AG04449 (cell line): Measurements from ENCODE around the gene NEU2.
A peak's percentile ranks its signal among the peaks of the same experiment; 100 is the strongest.

Experiments
- CTCF ChIA-PET: fragments of 350-600 bp; formaldehyde crosslinking; extraction: SDS; loops from one replicate; lab custom pipeline; 2021; ENCODE audit warnings: antibody characterized with exemption; lab: Yijun Ruan, JAX
- POLR2A ChIA-PET: fragments of 400-600, 350-600 bp; formaldehyde crosslinking; extraction: SDS; loops from one replicate; lab custom pipeline; 2020; ENCODE audit warnings: antibody characterized with exemption, inconsistent platforms; lab: Yijun Ruan, JAX
- DNase-seq: peaks from one replicate; pipeline ENCODE4 v3.0.0-alpha.2; 2010; ENCODE audit warnings: low read depth, low spot score
- H3K4me3 ChIP-seq: 2 replicates; pipeline ENCODE4 v1.5.1; 2011; ENCODE audit warnings: low read depth, mild to moderate bottlenecking, control low read depth, low read length
- TF ChIP-seq, protein P1 (sequence below): IDR thresholded peaks from one replicate; pipeline ENCODE4 v1.5.1; 2011; ENCODE audit warnings: mild to moderate bottlenecking, moderate library complexity, low read length, control low read depth, inconsistent platforms; ENCODE audit not compliant: insufficient read depth; ENCODE audit errors: missing control alignments

The NEU2 gene

DNA sequence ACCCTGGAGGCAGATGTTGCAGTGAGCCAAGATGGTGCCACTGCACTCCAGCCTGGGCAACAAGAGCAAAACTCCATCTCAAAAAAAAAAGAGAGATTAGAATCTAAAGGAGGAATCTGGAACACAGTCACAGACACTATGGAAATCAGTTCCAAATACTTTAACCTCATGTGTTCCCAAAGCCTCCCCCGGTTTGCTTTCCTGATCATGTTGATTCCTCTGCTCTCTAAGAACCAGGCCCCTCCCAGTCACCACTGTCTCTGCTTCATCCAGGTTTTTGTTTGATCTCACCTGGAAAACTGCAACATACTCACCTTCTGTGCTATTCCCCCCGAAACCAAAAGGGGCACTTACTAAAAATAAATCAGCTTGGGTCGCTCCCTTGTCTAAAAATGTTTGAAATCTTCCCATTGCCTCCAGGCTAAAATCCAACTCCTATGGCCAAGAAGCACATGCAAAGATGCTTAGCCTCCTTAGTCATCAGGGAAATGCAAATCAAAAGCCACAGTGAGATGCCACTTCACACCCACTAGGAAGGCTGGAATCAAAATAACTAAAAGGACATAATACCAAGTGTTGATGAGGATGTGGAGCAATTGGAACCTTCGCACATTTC lies 6.2 kb upstream of the NEU2 start:
- ChIA-PET CTCF (no interaction called here), POLR2A (no interaction called here)
- TF ChIP-seq, protein P1, sequence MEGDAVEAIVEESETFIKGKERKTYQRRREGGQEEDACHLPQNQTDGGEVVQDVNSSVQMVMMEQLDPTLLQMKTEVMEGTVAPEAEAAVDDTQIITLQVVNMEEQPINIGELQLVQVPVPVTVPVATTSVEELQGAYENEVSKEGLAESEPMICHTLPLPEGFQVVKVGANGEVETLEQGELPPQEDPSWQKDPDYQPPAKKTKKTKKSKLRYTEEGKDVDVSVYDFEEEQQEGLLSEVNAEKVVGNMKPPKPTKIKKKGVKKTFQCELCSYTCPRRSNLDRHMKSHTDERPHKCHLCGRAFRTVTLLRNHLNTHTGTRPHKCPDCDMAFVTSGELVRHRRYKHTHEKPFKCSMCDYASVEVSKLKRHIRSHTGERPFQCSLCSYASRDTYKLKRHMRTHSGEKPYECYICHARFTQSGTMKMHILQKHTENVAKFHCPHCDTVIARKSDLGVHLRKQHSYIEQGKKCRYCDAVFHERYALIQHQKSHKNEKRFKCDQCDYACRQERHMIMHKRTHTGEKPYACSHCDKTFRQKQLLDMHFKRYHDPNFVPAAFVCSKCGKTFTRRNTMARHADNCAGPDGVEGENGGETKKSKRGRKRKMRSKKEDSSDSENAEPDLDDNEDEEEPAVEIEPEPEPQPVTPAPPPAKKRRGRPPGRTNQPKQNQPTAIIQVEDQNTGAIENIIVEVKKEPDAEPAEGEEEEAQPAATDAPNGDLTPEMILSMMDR, result no peak
- no peak overlapping the region for H3K4me3 ChIP-seq
- peak; percentile 24 for DNase-seq

DNA sequence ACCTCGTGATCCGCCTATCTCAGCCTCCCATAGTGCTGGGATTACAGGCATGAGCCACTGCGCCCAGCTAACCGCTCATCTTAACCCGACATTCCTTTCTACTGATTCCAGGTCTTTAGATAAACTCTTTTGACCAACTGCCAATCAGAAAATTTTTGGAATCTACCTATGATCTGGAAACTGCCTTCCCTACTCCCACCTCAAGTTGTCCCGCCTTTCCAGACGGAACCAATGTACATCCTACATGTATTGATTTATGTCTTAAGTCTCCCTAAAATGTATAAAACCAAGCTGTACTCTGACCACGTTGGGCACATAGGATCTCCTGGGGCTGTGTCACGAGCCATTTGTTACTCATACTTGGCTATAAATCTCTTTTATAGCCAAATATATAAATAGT lies 3.2 kb upstream of the NEU2 start:
- DNase-seq, result no peak
- TF ChIP-seq, protein P1, result no peak
- ChIA-PET CTCF (interaction anchor here (0.7 to 7.8 kb wide), 12 partner anchors 10 to 220 kb away, joined by 3 to 52 read pairs (median 4); no protein-coding TSS in a partner anchor), POLR2A (no interaction called here)
- H3K4me3 ChIP-seq, result no peak overlapping the region

DNA sequence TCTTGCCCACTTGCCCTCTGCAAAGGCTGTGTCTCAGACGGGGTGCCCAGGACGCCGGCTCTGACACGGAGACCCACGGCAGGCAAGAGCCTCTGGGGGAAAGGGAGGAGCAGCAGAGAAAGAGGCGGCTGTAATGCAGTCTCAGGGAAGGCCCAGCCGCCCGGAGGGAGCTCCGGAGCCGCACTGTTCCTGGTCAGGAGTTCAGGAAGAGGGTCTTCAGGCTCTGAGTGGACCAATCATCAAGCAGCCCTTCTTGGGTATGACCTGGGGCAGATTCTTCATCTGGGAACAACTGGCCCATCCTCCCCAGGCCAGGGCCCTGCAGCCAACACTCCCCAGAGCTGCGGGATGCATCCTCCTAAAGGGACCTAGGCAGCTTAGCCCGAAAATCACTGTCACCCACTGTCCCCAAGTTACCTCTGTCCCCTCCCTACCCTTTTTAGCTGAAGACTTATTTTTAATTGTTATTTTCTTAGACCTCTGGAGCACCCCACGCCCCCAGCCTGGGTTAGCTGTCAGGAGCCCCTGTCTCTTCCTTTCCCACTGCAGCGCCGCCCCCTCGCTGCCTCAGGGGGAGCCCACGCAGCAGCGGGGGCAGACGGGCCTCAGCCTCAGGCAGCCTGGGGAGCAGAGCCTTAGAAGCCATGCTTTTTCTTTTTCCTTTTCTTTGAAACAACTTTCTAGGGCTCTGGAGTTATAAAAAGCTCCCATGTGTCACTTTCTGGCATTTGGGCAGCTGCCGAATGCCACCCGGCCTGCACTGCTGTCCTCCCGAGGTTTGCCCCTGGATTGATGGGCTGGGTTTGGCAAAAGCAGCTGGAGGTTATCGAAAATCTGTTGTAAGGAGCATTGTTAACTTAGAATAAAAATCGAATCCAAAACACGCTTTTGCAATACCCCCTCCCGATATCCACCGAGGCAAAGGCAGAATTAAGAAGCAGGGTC lies 644 bp upstream of the NEU2 start:
- CTCF ChIA-PET, result interaction anchor here (0.7 to 7.8 kb wide), 4 partner anchors 13 to 178 kb away, joined by 3 to 52 read pairs (median 4); no protein-coding TSS in a partner anchor
- DNase-seq, result no peak
- H3K4me3 ChIP-seq, result no peak overlapping the region
- POLR2A ChIA-PET, result no interaction called here
- TF ChIP-seq, protein P1, result no peak

DNA sequence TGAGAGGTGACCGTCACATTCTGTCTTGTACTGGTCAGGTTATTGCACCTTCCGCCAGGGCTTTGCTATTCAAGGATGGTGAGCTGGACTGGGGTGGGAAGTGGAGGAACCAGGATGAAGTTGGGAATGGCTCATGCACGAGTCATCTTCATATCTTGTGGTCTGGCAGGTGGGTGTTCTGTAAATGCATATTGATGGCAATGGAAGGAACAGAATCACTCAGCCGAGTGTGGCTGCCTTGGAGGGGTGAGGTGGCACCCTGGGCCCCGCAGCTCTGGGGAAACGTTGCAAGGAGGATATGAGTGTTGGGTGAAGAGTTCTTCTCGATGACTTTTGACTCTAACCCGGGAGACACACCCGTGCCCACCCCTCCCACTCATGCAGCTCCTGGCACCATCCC lies 1.2 kb downstream of the NEU2 start:
- ChIA-PET POLR2A (interaction anchor here (0.6 kb wide), 1 partner anchor 53 kb away, joined by 3 read pairs; no protein-coding TSS in a partner anchor), CTCF (interaction anchor here (7.8 kb wide), 1 partner anchor 20 kb away, joined by 52 read pairs; no protein-coding TSS in a partner anchor)
- TF ChIP-seq, protein P1, result no peak
- DNase-seq, result no peak
- H3K4me3 ChIP-seq, result no peak overlapping the region

DNA sequence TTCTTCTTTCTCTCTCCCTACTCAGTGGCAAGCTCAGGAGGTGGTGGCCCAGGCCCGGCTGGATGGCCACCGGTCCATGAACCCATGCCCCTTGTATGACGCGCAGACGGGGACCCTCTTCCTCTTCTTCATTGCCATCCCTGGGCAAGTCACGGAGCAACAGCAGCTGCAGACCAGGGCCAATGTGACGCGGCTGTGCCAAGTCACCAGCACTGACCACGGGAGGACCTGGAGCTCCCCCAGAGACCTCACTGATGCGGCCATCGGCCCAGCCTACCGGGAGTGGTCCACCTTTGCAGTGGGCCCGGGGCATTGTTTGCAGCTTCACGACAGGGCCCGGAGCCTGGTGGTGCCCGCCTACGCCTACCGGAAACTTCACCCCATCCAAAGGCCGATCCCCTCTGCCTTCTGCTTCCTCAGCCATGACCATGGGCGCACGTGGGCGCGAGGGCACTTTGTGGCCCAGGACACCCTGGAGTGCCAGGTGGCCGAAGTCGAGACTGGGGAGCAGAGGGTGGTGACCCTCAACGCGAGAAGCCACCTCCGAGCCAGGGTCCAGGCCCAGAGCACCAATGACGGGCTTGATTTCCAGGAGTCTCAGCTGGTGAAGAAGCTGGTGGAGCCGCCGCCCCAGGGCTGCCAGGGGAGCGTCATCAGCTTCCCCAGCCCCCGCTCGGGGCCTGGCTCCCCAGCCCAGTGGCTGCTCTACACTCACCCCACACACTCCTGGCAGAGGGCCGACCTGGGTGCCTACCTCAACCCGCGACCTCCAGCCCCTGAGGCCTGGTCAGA lies 1.8 kb downstream of the NEU2 start:
- TF ChIP-seq, protein P1, result no peak
- no peak for DNase-seq
- no peak overlapping the region for H3K4me3 ChIP-seq
- ChIA-PET POLR2A (interaction anchor here (0.6 kb wide), 1 partner anchor 54 kb away, joined by 3 read pairs; no protein-coding TSS in a partner anchor), CTCF (interaction anchor here (7.8 kb wide), 1 partner anchor 19 kb away, joined by 52 read pairs; no protein-coding TSS in a partner anchor)
